Lower leg skin (tissue), 3 donors: ENCODE results near the gene SLC39A9.

Experiments
- POLR2A ChIP-seq, 2 donors: fragments of 450-650 bp; IDR thresholded peaks; one replicate each; pipeline ENCODE4 v1.6.1; 2016 to 2017; ENCODE audit warnings: antibody characterized with exemption in 2 of 2, mild to moderate bottlenecking in 1 of 2, moderate library complexity in 1 of 2
- TF ChIP-seq, protein P1 (sequence below), 3 donors: fragments of 450-650 bp; IDR thresholded peaks; one replicate each; pipeline ENCODE4 v1.5.1; 2016; ENCODE audit warnings: antibody characterized with exemption in 3 of 3, mild to moderate bottlenecking in 3 of 3, moderate library complexity in 2 of 3

DNA sequence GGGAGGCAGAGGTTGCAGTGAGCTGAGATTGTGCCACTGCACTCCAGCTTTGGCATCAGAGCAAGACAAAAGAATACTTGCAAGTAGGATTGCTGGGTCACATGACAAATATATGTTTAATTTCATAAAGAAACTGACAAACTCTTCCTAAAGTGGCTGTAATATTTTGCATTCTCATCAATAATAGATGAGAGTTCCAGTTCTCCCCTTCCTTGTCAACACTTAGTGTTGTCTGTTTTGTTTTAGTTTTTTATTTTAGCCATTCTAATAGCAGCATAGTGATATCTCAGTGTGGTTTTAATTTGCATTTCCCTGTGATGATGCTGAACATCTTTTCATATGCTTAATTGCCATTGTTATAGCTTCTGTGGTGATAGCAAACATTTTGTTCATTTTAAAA lies 31.2 kb downstream of the SLC39A9 start:
- TF ChIP-seq, protein P1, sequence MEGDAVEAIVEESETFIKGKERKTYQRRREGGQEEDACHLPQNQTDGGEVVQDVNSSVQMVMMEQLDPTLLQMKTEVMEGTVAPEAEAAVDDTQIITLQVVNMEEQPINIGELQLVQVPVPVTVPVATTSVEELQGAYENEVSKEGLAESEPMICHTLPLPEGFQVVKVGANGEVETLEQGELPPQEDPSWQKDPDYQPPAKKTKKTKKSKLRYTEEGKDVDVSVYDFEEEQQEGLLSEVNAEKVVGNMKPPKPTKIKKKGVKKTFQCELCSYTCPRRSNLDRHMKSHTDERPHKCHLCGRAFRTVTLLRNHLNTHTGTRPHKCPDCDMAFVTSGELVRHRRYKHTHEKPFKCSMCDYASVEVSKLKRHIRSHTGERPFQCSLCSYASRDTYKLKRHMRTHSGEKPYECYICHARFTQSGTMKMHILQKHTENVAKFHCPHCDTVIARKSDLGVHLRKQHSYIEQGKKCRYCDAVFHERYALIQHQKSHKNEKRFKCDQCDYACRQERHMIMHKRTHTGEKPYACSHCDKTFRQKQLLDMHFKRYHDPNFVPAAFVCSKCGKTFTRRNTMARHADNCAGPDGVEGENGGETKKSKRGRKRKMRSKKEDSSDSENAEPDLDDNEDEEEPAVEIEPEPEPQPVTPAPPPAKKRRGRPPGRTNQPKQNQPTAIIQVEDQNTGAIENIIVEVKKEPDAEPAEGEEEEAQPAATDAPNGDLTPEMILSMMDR (IDR thresholded peaks at IDR 0.05): no peak
- TF ChIP-seq POLR2A (IDR thresholded peaks at IDR 0.05): no peak
